GM12892 (cell line): ENCODE results near the gene CDK13.

Experiments used
- DNase-seq: peaks from one replicate; pipeline ENCODE4 v3.0.0; 2011; ENCODE audit not compliant: insufficient read length
- FAIRE-seq: peaks from 2 replicates; lab custom pipeline; 2011; peaks lifted over from hg19 to GRCh38; lab: Jason Lieb, UNC
- POLR2A ChIP-seq: IDR thresholded peaks from 2 replicates; pipeline ENCODE4 v1.6.1; 2011; ENCODE audit warnings: low read depth, low read length, control low read depth
- POLR2AphosphoS5 ChIP-seq: IDR thresholded peaks from 2 replicates; pipeline ENCODE4 v1.6.1; 2011; ENCODE audit warnings: low read depth, low read length, control low read depth
- TAF1 ChIP-seq: IDR thresholded peaks from 2 replicates; pipeline ENCODE4 v1.6.1; 2011; ENCODE audit warnings: low read depth, mild to moderate bottlenecking, control low read depth, low read length, borderline replicate concordance

CDK13 gene

DNA sequence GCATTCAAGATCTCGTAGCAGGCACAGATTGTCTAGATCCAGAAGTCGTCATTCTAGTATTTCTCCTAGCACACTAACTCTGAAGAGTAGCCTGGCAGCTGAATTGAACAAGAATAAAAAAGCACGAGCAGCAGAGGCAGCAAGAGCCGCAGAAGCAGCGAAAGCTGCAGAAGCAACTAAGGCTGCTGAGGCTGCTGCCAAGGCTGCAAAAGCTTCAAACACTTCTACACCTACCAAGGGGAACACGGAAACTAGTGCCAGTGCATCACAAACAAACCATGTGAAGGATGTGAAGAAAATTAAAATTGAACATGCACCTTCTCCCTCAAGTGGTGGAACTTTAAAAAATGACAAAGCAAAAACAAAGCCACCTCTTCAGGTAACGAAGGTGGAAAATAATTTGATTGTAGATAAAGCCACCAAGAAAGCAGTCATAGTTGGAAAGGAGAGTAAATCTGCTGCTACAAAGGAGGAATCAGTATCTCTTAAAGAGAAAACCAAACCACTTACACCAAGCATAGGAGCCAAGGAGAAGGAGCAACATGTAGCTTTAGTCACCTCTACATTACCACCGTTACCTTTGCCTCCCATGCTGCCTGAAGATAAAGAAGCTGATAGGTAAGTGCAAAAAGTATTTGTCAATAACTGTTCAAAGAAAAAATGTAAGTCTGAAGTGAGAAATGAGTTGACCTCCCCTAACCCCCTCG is 37.7 kb downstream of the CDK13 start:
- FAIRE-seq: no peak
- TF ChIP-seq POLR2A (no peak), POLR2AphosphoS5 (no peak), TAF1 (no peak)
- no peak for DNase-seq

DNA sequence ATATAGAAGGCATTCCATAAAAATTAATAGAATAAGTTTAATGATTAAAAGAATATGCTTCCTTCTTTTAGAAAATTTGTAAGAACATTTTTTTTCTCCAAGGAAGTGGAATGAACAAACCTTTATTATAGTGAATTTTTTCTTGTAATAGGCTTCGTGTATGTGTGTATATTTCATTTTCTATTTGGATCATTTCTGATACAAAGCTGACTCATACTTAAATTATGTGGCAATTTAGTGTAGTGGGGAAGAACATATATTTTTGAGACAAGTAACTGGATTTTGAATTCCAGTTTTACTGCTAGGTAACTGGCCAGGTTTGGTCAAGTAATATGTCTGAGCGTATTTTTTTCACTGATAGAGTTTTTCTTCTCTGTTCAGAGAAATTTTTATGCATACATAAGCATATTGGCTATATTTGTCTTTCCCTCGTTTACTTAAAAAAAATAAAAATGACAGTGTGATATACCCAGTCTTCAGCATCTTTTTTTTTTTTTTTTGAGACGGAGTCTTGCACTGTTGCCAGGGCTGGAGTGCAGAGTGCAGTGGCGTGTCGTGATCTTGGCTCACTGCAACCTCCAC is 50.8 kb downstream of the CDK13 start:
- TF ChIP-seq POLR2A (no peak), POLR2AphosphoS5 (no peak), TAF1 (no peak)
- FAIRE-seq (no peak), DNase-seq (no peak)

GRCh38 chr7:40001649-40002048 is 51.6 kb downstream of the CDK13 start:
- no peak for TF ChIP-seq TAF1
- no peak for TF ChIP-seq POLR2A
- TF ChIP-seq POLR2AphosphoS5: no peak
- FAIRE-seq: no peak

DNA sequence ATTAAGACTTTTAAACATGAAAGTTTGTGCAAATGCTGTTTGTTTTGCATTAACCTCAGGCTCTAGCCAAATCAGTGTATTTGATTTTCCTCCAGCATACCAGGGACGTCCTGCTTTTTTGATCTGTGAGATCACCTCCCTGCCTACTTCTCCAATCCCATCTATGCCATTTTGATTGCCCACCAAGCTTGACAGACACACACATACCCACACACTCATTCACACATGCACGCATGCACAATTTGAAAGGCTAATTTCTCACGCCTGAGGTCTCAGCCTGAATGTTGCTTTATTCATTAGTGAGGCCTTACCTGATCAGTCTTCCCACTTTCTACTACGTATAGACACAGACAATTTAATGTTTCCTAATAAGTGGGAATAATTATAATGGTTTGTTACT is 53.5 kb downstream of the CDK13 start:
- TF ChIP-seq POLR2AphosphoS5 (no peak), POLR2A (no peak), TAF1 (no peak)
- FAIRE-seq (no peak), DNase-seq (no peak)

More at GRCh38 chr7:40001649-40002048, 51.6 kb downstream of the CDK13 start:
- DNase-seq: no peak

GRCh38 chr7:40008223-40008815 is 58.3 kb downstream of the CDK13 start:
- TF ChIP-seq POLR2A (no peak), POLR2AphosphoS5 (no peak), TAF1 (no peak)
- FAIRE-seq (no peak), DNase-seq (no peak)

DNA sequence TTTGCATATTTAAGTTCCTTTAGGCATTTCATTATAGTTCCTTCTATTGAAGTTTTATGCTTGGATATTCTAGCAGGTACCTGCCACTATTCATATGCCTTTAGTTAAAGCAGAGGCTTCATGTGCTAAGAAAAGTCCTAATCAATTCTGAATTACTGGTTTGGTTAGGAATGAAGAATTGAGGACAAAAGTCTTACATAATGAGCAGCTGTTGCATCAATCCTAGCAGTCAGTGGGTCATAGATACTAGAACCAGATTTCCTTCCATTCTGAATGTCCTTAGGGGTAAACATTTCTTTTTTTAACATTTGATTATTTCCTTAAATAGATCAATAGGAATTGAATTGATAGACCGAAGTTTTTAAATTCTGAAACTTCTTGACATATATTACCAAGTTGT is 59.2 kb downstream of the CDK13 start:
- TF ChIP-seq TAF1 (no peak), POLR2A (no peak), POLR2AphosphoS5 (no peak)
- FAIRE-seq: no peak
- DNase-seq: no peak

- TF ChIP-seq POLR2AphosphoS5 (no peak), POLR2A (no peak), TAF1 (no peak)
- peak; percentile 27 for FAIRE-seq
- DNase-seq: no peak
Measured at GRCh38 chr7:40014376-40014775, 64.3 kb downstream of the CDK13 start.

GRCh38 chr7:40015790-40016296 is 65.8 kb downstream of the CDK13 start:
- DNase-seq (peak; percentile 15), FAIRE-seq (peak; percentile 89)
- TF ChIP-seq TAF1 (no peak), POLR2A (no peak), POLR2AphosphoS5 (no peak)

- DNase-seq (no peak), FAIRE-seq (no peak)
- TF ChIP-seq TAF1 (no peak), POLR2AphosphoS5 (no peak), POLR2A (no peak)
Measured at GRCh38 chr7:40019558-40019957, 69.5 kb downstream of the CDK13 start.

- DNase-seq (no peak), FAIRE-seq (no peak)
- no peak for TF ChIP-seq POLR2AphosphoS5
- TF ChIP-seq TAF1: no peak
- TF ChIP-seq POLR2A: no peak
Measured at GRCh38 chr7:40024048-40024447, 74.0 kb downstream of the CDK13 start.

DNA sequence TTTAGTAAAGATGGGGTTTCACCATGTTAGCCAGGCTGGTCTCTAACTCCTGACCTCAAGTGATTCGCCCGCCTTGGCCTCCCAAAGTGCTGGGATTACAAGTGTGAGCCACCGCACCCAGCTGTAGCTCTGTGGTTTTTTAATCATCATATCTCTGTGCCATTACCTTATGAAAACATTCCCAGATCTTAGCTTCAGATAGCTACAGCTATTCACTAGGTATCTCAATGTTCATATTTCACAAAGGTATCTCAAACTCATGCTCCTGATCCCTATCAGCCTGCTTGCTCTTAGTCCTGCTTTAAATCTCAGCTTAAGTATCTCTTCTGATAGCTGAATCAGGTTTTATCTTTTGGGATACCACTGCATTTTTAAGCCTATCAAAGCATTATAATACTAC is 74.8 kb downstream of the CDK13 start:
- FAIRE-seq (no peak), DNase-seq (no peak)
- TF ChIP-seq POLR2A (no peak), TAF1 (no peak), POLR2AphosphoS5 (no peak)
